ENCODE measurements around the gene YARS1.
A peak's percentile ranks its signal among the peaks of the same experiment; 100 is the strongest.

YARS1 gene

DNA sequence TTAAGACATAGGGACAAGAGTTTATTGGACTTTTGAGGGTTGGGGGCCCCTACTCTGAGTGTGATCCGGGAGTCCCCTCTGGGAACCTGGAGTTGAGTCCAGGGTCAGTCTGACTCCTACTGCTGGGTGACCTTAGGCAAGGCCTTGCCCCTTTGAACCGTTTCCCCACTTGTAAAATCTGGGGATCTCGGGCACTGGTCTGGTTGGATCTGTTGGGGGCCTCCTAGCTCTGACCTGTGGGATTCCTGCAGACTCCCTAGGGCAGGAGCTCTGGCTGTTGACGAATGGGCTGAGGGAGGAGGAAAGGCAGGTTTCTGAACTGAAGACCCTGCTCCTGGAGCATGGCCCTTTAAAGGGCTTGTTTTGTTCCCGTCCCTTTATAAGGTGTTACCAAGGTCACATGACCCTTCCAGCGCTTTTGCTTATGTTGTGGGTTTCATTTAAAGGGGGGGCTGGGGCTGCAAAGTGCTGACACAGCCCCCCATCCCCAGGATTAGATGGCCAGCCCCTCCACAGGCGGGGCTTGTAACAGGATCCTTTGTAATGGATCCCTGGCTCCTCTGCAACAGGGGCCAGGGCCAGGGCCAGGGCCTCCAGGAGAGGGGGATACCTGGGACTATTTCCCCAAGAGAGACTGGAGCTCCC lies 50.7 kb downstream of the YARS1 start:
- DNase-seq (ENCODE audit: low spot score): no peak
- FAIRE-seq: no peak

DNA sequence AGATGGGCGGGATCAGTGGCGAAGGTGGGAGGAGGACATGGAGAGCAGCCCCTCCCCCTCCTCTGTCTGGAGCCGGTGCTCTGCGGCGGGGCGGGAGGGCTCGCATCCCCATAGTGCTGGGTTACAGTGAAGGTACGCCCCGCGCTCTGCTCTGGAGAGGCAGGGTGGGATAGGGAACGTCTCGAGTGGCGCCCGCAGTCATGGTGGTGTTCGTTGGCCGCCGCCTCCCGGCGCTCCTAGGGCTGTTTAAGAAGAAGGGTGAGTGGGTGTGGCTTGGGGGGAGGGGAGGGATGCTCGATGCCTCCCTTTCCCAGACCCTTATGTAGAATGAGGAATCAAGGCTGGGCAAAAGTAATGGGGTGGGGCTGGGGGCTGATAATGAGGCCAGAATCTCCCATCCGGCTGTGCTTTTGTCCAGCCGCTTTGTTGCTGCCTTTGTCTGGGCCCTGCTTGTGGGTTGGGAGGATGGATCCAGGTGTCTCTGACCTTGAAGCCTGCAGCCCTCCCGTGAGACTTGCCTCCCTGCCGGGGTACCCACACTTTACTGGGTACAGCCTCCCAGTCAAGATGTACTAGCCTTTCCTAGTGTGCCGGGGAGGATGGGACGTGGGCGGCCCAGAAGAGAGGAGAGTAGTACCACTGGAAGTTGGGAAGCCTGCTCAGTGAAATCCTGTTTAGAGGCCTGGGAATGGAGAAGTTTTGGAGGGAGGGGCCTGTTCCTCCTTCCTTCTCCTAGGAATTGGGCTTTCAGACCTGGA lies 51.4 kb downstream of the YARS1 start:
- no peak for FAIRE-seq
- DNase-seq (ENCODE audit: low spot score): no peak

DNA sequence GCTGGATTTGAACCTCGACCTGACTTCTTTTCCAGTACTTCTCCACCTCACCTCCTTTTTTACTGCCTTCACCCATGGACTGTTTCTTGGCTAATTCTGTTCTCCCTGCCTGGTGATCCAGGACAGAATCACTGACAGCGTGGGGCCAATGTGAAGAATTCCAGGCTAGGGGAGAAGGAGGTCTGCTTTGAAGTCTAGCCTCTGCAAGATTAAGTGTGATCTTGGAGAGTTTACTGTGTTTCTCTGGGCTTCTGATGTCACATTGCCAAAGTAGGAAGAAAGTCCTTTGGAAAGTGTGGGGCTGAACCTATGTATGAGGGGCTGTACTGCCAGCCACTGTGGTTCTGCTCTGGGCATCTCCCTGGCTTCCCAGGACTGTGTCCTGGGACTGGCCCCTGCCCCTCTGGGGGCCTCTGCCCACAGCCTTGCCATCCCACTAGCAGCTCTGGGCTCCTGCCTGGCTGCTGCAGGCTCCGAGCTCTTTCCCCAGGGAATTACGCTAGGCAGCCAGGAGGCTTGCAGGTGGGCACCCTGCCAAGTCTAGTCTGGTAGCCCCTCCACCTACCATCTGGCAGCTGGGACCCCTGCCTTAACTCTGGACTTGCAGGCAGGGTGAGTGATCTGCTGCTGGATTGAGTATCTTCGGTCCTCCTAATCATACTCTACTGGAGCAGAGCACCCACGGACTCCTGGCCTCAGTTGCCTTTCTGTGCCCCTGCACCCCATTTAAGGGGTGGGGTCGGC lies 52.2 kb downstream of the YARS1 start:
- FAIRE-seq (no peak), DNase-seq (ENCODE audit: low spot score) (no peak)

DNA sequence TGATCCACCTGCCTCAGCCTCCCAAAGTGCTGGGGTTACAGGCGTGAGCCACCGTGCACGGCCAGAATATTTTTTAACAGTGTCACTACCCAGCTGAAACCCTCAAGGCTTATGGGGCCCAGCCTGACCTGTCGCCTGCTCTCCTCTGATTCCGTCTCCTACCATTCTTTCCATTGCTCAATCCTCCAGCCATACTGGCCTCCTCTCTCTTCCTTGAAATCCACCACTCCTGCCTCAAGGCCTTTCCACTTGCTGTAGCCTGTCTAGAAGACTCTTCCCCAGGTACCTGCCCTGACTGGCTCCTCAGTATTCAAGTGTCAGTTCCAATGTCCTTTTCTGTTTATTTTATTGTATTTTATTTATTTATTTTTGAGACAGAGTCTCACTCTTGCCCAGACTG lies 53.9 kb downstream of the YARS1 start:
- FAIRE-seq (no peak), DNase-seq (ENCODE audit: low spot score) (no peak)

DNA sequence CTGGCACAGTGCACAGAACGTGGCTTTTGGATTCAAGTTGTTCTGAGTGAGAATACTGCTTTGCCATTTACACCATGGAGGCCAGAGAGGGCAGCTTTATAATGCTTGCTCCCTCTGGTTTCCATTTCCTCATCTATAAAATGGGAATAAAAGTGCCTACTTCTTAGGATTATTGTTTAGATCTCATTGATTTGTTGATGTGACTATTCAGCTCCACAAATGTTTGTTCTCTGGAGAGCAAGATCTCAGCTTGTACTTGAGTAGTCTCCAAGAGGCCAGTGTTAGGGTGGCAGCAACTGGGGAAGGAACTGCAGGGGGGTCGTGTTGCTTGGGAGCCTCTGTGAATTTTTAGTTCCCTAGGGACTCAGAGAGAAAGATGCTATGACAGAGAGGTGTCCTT lies 55.2 kb downstream of the YARS1 start:
- FAIRE-seq (no peak), DNase-seq (ENCODE audit: low spot score) (no peak)

DNA sequence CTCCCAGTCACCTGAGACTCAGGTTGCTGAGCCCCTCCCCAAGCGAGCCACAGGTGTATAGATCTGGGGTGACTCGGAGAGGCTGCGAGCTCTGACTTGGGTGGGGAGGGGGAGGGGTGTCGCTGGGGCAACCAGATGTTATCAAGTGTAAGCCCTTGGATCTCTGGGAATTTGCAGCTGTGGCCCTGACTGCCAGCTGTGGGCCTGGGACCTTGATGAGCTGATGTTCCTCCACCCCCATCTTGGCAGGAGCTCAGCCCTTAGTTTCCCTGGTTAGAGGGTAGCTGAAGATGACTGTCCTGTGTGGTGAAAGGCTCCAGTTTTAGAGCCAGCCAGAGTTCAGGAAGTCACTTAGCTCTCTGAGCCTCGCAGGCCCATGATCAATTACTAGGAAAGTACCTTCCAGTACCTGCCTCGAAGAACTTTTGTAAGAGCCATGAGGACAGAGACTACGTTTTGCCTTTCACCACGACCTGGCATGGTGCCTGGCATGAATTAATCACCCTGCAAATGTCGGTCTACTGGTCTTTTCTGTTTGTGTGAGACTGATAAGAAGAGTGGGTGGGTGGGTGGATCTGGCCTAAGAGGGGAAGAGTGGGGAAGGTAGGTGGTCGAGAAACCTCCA lies 55.8 kb downstream of the YARS1 start:
- FAIRE-seq (peak; percentile 78), DNase-seq (ENCODE audit: low spot score) (peak; percentile 84)

DNA sequence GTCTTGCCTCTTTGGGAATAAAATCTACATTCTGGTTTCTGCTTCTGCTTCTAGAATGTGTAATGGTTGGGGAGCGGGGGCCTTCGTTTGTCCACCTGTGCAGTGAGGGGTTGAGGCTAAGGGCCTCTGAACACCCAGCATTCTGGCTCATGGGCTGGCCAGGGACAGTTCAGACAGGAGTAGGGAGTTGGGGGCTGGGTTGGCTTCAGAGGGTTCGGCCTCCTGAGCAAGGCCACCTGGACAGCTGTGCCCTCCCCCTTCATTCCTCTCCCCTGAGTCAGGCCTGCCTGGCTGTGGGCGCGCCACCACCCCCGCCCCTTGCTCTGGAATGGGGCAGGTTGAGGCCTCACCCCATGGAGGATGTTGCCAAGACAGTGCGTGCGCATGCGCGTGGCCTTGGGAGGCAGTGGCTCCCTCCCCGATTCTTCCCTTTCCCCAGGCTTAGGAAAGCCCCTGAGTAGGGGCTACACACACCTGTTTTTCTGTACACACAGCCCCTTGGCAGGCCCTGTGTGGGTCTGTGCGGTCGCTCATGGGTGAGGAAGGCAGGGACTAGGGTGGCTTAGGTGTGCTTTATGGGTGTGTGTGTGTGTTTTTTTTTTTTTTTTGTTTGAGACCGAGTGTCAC lies 57.0 kb downstream of the YARS1 start:
- DNase-seq (ENCODE audit: low spot score): peak; percentile 90
- peak; percentile 68 for FAIRE-seq

DNA sequence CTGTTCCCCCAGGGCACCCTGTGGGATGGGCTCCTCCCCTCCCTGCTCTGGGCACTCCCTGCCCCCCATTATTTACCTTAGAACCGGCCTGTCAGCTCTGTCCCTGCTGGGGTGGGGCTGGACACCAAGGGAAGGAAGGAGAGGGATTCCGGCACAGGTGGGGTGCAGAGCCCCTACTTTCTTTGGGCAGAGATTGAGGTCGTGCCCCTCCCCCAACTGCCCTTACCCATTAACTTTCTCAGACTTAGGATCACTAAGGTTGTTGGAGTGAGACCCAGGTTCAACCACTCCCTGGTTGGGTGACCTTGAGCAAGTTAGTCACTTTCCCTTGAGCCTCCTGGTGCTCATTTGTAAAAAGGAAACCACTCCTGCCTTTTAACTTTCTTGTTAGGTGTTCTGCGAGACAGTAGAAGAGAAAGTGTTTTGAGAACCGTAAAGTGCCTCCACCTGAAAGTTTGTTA lies 57.6 kb downstream of the YARS1 start:
- FAIRE-seq: peak; percentile 61

DNA sequence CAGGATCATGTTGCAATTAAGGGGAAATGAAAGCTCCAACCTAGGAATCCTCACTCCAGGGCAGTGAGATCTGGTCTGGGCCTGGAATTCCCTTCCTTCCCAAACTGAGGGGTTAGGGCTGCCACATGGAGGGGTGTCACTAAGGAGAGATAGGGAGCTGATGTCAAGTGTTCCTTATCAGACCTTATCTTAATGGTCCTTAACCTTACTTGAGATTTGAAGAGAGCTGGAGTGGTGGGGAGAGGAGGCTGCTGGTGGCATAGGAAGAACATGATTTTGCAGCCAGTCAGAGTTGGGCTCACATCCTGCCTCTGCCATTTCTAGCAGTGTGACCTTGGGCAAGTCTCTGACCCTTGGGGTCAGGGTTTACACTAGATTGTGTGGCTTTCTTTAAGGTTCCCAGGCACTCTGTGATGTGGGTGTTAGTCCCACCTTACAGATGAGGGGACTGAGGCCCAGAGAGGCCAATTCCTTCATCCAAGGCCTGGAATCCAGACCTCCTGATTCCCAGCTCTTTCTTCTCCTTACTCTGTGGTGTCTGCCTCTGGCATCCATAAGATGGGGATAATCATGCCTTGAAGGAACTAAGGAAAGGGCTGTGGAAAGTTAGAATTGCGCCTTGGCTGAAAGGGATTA lies 58.2 kb downstream of the YARS1 start:
- DNase-seq (ENCODE audit: low spot score) (no peak), FAIRE-seq (no peak)

More for the DNA sequence above, 57.6 kb downstream of the YARS1 start:
- peak; percentile 29 for DNase-seq (ENCODE audit: low spot score)

DNA sequence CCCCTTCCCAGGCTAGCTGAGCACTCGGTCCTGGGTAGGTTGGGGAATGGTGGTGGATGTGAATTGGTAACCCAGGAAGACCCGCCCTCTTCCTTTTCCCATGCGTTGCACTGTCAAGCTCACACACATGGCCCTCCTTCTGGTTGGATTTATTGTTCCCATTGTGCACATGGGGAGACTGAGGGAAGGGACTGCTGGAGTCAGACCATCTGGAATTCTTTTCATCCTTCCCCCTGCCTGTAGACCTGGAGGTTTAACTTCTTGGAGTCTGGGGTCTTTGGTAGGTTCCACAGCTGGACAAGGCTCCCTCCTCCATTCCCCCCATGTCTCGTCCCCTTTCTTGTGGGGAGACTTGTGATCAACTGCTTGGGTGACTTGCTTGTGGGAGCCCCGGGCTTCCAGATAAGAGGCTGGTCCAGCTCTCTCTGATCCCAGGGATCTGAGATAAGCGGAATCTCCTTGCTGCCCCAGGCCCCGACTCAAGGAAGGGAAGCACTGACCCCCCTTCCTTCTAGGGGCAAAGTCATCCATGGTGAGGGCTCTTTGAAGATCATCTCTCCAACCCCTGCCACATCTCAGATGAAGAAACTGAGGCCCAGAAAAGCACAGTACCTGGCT lies 58.9 kb downstream of the YARS1 start:
- no peak for DNase-seq (ENCODE audit: low spot score)
- no peak for FAIRE-seq

DNA sequence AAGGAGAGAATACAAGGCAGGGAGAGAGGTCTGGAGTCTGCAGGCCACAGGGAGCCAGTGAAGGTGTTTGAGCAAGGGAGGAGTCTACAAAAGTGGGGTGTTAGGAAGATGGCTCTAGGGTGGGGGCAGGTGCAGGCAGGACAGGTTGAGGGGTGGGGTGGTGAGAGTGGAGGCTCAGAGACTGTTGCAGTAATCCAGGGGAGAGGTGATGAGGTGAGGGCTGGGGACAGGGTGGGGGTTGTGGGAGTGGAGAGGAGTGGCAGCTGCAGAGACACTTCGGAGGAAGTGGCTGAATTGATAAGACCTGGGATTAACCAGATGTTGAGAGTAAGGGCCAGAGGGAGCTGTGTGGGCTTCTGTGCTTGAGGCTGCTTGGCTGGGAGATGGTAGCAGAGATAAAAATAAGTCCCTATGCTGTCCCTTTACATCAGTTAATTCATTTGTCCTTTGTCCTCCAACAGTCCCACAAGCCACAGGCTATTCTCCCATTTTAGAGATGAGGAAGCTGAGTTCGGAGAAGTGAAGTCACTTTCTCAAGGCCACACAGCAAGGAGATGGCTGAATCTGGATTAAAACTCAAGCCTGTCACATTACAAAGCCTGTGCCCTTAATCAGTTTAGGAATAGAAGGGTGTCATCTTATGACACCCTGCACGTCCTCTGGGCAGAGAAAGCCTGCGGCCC lies 59.8 kb downstream of the YARS1 start:
- FAIRE-seq: no peak

DNA sequence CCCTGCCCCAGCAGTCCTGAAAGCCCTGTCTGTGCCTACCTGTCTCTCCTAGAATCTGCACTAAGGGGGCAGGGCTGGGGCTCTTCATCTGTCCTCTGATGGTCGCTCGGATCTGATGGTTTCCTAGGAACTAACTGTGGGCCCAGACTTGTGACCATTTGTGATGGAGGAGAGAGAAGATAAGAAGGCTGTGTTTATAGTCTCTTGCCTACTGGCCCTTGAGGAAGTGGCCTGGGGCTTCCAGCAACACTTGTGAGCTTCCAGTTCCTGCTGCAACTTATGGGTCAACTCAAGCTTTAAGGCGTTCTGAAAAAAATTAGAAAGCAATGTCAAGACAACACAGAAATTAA lies 61.4 kb downstream of the YARS1 start:
- FAIRE-seq (no peak), DNase-seq (ENCODE audit: low spot score) (no peak)

More for the DNA sequence above, 59.8 kb downstream of the YARS1 start:
- no peak for DNase-seq (ENCODE audit: low spot score)

DNA sequence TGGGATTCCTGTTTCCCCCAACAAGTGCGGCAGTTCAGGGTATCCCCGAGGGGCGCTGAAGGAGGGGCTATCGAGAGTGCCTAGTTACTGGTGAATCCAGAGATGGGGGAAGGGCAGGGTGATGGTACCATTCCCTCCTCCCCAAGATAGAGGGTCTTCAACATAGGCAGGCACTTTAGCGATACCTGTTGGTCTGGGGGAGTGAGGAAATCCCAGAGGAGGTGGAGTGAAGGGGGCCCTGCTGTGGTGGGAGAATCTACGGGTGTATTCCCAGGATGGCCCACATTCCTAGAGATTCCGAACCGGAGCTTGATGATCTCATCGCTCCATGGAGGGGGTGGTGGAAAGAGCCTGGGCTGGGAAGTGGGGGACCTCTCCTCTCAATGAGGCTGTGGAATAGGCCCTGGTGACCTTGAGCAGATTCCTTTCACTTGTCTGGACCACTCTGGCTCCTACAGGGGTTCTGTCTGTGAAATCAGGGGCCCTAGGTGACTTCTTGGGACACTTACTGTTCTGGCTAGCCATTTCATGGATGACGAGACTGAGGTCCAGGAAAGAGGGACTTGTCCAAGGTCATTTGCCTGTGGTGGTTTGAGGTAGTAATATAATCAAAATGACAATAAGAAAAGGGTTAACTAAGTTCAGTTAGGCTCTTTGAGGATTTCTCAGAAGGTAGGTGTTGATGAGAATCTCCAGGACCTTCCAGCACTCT lies 61.9 kb downstream of the YARS1 start:
- DNase-seq (ENCODE audit: low spot score): no peak

DNA sequence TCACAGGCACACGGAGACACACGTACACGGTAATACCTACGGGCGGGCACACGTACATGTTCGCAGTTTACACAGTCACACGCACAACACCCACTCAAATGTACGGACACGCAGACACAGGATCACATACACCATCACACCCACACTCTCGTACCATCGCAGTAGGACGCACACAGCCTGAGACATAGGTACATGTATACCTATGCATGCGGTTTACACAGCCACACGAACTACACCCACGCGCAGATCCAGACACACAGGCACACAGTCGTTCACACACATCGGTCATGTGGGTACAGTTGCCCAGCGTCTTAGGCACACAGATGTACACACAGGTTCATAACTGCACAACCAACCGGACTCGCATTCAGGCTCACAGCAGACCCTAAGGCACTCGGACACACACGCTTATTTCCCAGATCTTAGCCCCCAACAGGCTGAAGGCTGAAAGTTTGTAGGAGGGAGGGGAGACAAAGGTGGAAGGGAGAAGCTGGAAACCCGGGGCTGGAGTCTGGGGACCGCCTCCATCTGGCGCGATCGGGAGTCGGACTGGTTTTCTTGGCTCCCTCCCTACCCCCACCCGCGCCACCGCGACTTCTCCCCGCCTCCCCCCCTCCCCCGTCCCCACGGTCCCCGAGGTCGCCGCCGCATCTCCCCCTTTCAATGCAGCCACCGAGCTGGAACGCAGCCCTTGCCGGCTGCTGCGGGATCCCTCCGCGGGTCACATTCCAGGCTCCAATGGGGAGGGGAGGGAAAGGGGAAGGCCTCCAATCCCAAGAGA lies 62.7 kb downstream of the YARS1 start:
- DNase-seq (ENCODE audit: low spot score) (no peak), FAIRE-seq (no peak)

More for the DNA sequence above, 61.9 kb downstream of the YARS1 start:
- FAIRE-seq: no peak

DNA sequence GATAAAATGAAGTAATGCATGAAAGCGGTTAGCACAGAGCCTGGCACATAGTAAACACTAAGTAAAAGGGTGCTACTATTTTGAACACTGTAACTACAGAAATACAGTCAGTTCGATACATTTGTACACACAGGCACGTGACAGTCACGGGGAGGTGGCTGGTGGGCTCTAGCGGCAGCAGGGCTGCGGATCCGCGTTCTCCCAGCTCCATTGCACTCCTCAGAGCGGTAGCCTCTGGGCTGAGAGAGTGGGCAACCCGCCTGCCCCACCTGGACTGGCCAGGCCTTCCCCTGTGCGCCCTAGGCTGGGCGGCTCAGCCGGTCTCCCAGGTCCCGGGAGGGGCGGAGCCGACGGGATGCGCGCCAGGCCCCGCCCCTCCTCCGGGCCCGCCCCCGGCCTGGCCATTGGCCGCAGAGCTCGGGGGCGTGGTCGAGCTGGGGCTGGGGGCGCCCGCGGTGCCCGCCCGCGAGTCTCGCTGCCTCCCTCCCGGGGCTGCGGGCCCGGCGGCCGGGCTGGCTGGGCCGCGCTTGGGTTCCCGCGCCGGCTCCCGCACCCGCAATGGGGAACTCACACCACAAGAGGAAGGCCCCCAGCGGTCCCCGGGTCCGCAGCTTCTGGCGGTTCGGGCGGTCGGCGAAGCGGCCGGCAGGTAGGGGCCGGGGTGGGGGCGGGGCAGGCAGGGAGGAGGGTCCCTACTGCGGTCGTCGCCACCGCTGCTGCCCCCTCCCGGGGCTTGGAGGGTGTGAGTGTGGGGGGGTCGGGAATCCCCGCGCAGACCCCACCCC lies 63.4 kb downstream of the YARS1 start:
- FAIRE-seq (no peak), DNase-seq (ENCODE audit: low spot score) (no peak)

DNA sequence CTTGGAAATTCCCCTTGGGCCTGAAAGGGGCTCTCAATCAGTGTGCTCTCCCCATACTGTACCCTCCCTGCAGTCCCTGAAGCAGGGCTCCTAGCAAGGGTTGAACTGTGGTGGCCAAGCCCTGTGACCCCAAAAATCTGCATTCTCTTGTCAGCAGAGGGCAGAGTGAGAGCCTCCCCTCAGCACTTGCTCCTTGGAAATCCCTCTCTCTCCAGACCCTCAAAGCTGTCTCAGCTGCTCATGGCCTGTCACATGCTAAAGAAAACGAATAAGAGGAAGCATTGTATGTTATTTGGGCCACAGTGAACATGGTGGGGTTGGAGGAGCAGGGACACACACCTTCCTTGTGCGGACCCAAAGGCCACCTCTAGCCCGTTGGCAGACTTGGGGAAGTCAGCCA lies 67.4 kb downstream of the YARS1 start:
- DNase-seq (ENCODE audit: low spot score) (no peak), FAIRE-seq (no peak)

DNA sequence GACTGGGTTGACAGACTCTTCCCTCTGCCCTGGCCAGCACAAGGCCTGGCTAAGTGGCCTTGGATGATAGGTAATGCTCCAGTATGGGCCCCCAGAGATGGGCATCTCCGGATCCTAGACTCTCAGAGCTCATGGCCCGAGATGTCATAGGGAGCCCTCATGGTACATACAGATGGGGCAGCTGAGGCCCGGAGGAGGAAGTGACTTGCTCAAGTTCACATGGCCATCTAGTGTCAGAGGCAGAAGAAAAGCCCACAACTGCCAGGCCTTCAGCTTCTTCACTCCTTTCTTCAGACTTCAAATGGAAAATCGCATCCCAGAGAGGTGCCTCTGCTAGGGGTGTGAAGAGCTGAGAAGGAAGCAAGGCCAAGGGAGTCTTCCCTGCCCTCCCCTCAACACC lies 67.8 kb downstream of the YARS1 start:
- no peak for FAIRE-seq

DNA sequence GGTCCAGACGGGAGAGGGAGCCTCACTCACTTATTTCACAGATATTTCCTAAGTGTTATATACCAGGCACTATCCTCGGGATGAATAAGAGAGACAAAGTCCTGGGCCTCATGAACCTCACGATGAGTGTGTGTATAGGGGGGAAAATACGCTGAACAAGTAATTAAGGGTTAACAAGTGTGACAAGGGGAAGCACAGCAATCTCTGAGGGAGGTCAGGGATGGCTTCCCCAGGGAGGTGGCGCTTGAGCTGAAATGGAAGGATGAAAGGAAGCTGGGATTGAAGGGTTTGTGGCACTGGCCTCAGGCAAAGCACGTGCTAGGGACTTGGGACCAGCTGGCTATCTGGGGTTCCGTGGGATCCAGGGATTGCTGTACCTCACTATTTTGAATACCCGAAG lies 68.2 kb downstream of the YARS1 start:
- FAIRE-seq (no peak), DNase-seq (ENCODE audit: low spot score) (no peak)

More for the DNA sequence above, 67.8 kb downstream of the YARS1 start:
- DNase-seq (ENCODE audit: low spot score): no peak
